GM21737 (cell line): ENCODE data around the gene UNC5B.
"Not testable (repeated sequence)": the region's sequence is repeated elsewhere in the genome, so short reads cannot be mapped to it uniquely, and the experiment has no call there.

Experiments
- ATAC-seq: cut with Tn5 transposase; IDR thresholded peaks from one replicate; pipeline ENCODE4 v1.9.1; 2021; ENCODE audit warnings: mild to moderate bottlenecking, moderate library complexity; ENCODE audit not compliant: unreplicated experiment

UNC5B gene

DNA sequence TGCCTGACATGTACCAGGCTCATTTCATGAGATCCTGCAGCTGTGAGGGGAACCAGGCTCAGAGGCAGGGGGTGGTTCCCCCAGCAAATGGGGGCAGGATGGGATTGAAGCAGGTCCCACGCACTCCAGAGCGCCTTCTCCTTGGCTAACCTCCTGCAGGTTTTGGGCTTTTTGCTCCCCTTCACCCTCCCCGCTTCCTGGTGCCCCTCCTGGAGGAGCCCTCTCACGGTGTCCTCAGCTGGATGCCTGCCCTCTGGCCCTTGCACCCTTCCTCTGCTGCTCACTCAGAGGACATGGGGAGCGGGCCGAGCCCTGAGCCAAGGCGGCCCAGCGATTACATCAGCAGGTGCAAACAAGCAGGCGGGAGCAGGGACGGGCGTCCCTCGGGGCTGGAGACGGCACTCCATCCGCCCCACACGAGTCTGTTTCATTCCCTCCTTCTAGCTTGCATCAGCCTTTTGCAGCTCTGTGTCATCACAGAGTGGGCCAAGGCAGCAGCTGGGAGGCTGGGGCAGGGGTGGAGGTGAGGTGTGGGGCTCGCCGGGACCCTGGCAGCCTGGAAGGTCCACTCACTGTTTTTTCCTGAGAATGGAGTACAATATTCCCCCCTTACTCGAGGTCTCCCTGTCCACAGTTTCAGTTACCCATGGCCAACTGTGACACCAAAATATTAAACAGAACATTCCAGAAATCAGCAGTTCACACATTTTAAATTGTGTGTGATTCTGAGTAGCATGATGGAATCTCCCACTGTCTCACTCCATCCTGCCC is 54.0 kb downstream of the UNC5B start:
- ATAC-seq, result no peak

GRCh38 chr10:71266918-71267442 is 54.6 kb downstream of the UNC5B start:
- ATAC-seq, result no peak

GRCh38 chr10:71267508-71268240 is 55.3 kb downstream of the UNC5B start:
- no peak for ATAC-seq

- ATAC-seq, result no peak
Observed at GRCh38 chr10:71268247-71268691, 55.9 kb downstream of the UNC5B start.

DNA sequence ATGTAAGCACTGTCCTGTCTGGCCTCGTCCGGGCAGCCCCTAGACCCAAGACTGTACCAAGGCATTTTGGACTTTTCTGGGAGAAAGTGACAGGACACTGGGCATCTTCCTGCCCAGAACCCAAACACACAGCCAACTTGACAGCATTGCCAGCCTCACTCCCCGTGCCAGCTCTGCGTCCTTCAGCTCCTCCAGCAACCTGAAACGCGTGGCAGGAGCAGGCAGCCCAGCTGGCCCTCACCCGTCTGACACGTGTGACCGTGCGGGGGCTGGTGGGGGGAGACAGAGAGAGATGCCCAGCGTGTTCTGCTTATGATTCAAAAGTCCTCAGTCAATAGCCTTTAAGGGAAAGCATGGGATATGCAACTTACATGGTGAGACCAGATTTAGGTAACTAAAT is 56.4 kb downstream of the UNC5B start:
- ATAC-seq, result no peak

DNA sequence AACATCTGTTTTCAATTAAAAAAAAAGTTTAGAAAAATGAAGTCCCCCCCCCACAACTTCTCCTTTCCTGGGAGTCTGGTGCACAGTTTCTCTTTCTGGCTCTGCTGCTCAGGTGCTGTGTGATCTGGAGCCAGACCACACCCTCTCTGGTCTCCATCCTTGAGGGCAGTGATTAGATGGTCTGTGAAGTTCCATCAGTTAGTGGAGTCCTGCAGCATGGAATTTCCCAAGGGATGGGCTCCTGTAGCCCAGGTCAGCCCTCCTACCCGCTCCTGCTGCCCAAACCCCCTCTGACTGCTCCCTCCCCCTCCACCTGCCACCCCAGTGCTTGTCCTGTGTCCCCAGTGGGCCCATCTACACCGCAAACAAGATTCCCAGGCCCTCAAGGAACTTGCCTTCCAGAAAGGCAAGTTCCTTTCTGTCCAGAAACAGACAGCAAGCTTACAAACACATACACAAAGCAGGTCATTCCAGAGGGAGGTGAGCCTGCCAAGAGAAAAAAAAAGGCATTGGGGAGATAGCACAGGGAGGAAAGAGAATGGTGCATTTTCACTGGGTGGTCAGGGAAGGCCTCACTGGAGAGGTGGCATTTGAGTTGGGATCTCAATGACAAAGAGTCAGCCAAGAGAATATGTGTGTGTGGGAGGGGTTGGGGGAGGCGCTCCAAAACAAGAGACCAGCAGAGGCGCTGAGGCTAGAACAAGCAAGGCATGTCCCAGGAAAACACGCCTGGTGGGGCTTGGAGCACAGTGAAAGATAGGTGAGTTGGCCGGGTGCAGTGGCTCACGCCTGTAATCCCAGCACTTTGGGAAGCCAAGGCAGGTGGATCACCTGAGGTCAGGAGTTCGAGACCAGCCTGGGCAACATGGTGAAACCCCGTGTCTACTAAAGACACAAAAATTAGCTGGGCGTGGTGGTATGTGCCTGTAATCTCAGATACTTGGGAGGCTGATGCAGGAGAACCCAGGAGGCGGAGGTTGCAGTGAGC is 57.2 kb downstream of the UNC5B start:
- no peak for ATAC-seq

- no peak for ATAC-seq
Observed at GRCh38 chr10:71270301-71271220, 58.2 kb downstream of the UNC5B start.

- no peak for ATAC-seq
Observed at GRCh38 chr10:71271662-71272055, 59.3 kb downstream of the UNC5B start.

DNA sequence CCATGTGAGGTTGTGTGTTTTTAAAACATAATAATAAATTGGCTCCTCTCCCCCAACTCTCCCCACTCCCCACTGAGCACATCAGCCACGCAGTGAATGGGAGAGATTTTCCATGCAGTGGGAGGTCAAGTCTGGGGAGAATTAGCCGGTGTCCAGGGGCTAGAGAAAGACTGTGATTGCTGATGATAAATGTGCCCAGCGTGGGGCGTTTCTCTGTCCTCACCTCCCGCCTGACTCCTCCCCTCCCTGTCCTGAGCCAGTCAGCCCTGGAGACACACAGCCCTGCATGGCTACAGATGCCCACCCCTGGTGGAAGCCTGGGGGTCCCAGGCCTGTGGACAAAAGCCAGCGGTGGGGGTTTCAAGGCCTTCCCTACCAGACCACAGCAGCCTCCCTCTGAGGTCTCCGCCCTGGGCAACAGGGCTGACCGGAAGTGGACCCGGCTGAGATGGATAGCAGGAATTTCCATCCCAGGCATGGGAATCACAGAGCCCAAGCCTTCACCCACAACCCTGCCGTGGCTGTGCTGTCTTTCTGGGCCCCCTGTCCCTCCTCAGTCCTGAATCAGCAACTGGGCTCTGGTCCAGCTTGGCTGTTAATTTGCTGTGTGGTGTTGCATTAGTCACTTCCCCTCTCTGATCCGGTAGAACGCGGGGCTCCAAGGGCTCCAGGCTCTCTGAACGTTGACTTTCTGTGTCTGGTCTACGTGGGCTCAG is 59.8 kb downstream of the UNC5B start:
- no peak for ATAC-seq

DNA sequence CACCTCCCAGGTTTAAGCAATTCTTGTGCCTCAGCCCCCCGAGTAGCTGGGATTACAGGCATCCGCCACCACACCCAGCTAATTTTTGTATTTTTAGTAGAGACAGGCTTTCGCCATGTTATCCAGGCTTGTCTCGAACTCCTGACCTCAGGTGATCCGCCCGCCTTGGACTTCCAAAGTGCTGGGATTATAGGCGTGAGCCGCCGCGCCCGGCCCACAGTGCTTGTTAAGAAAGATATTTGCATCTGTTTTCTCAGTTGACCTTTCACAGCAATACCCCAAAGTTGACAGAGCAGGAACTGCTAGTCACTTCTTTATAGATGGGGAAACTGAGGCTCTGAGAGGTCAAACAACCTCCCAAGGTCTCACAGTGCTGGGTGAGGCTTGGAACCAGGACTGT is 60.6 kb downstream of the UNC5B start:
- not testable (repeated sequence) for ATAC-seq

DNA sequence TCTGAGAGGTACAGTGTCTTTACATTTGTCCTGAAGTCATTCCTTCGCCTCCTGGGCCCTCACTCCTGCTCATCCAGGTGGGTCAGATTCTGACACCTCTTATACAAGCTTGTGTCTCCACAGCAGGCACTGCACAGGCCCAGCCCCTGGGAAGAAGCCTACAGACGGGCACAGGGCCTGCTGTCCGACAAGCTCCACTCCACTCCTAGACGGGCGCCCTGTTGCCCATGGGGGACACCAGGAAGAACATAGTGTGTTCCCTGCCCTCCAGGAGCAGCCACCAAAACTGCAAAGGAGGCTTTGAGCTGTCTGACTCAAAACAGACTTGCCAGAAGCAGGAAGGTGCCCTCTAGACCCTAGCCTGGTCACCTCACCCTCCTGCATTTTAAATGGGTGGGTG is 61.1 kb downstream of the UNC5B start:
- no peak for ATAC-seq

DNA sequence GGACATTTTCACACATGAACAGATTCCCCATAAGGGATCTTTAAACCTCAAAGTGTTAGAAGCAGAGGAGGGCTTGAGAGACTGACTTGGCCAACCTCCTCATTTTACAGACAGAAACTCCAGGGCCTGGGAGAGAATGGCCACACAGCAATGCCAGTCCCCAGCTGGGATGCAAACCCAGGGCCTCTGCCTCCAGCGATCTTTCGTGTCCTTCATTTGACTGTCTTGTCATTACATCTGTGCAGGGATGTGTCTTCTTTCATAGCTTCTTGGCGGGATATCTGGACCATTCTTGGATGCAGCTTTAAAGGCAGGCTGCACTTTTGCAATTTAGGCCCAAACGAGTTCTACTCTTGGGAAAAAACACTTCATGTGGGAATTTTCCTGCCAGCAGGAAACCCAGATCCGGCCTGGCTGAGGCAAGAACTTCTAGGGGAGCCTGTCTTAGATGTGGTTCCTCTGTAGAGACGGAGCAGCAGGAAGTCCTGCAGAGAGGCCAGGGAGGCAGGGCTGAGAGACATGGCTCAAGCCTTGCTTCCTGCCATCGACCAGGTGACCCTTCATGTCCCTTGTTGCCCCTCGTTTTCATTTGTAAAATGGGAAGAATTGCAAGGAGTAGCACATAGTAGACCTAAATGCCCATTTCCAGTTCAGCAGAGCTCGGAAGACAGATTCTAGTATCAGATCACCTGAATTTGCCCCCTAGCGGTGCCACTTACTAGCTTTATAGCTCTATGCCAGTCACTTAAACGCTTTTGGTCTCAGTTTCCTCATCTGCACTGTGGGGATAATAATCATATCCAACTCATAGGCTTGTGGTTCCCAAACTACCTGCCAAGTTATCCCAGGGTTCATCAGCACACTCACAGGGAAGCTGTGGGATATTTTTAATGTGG is 62.8 kb downstream of the UNC5B start:
- no peak for ATAC-seq

DNA sequence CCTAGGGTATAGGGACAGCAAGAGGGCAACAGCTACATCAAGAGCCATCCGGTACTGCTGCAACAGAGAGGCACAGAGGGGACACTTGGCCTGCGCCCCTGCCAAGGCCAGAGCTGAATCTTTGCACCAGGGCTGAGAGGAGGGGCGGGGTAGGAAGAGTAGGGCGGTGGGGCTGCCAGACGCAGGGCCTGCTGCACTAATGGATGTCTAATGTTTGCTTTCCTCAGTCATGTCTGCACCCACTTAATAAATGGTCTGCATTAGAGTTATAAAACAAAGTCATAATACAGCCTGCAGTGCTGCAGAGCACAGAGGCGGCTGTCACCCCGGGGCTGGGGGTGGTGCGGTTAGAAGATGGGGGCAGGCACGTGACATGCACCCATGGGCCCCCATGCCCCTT is 64.5 kb downstream of the UNC5B start:
- ATAC-seq, result no peak

GRCh38 chr10:71277914-71278665 is 65.7 kb downstream of the UNC5B start:
- ATAC-seq, result no peak

DNA sequence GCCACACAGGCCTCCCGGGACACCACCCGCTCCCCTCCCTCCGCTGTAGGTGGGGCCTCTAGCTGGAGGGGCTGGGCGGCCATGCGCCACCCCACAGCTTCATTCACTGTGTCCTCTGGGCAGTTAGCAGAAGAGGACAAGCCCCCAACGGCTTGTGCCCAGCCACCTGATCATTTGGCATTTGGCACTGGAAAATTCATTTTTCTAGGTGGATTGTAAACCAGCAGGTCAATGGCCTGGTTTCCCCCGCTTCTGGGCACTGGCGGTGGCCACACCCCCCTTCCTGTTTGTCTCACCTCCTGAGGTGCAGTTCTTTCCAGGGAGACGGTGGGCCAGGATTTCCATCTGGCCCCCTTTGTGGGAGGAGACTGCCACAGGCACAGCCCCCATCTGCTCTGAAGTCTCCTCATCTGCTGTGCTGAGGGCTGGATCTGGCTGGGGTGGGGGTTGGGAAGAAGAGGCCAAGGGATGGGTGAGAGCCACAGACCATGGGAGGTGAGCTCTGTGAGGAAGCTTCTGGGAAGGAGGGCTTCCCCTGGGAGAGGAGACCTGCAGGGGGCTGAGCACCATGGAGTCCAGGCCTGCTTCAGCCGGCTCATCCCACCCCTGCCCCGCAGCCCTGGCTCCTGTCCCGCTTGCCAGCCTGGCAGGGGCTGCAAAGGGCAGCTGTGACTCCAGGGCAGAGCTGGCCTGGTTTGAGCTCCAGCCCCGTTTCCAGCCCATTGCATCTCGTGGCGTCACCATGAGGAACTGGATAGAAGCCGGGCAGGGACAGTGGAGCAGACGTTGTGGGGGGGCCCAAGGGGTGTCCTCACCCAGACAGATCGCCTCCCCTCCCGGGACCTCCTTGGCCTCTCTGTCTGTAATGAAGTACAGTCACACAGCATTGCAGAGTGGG is 66.6 kb downstream of the UNC5B start:
- no peak for ATAC-seq

DNA sequence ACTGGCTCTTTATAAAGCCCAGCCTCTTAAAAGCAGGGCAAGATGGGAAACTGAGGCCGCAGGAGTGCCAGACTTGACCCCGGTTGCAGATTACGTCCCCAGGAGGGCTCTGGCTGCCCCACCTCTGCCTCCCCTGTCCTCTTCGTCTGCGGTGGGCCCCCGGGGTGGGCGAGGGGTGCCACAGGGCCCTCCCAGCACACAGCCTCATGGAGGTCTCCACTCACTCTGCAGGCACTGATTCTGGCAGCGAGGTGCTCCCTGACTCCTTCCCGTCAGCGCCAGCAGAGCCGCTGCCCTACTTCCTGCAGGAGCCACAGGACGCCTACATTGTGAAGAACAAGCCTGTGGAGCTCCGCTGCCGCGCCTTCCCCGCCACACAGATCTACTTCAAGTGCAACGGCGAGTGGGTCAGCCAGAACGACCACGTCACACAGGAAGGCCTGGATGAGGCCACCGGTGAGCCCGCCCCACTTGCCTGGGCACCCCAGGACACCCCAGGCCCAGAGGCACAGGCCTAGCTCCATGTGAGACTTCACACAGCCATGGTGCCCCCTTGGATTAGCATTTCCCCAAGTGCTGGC is 67.3 kb downstream of the UNC5B start:
- no peak for ATAC-seq
